NCI-H2227 treated with DMSO at 0.1 percent for 48 hours (cell line): ENCODE results near the gene RANGRF.
"Not testable (repeated sequence)": the region's sequence is repeated elsewhere in the genome, so short reads cannot be mapped to it uniquely, and the experiment has no call there.

Experiments used
- DNase-seq: peaks from one replicate; lab custom pipeline; 2025; lab: John Stamatoyannopoulos, UW

The RANGRF gene

GRCh38 chr17:8288336-8289102 is at the start of gene RANGRF:
Gene RANGRF (plus strand): TSS chr17:8288670. CDS start chr17:8288789, 119 bp downstream.
- peak; percentile 59 for DNase-seq

GRCh38 chr17:8243827-8244226 is 44.6 kb upstream of the RANGRF start:
- no peak for DNase-seq

GRCh38 chr17:8244768-8245167 is 43.7 kb upstream of the RANGRF start:
- DNase-seq, result no peak

- peak; percentile 80 for DNase-seq
Measured at GRCh38 chr17:8248751-8249607, 39.5 kb upstream of the RANGRF start, which contains the start of gene PFAS. Gene PFAS (plus strand): TSS chr17:8249289. CDS start chr17:8253938, 4,649 bp downstream.

GRCh38 chr17:8249621-8250500 is 38.6 kb upstream of the RANGRF start:
- DNase-seq, result no peak

GRCh38 chr17:8251411-8251810 is 37.1 kb upstream of the RANGRF start:
- not testable (repeated sequence) for DNase-seq

GRCh38 chr17:8253801-8254200 is 34.7 kb upstream of the RANGRF start:
- peak; percentile 4 for DNase-seq

- no peak for DNase-seq
Measured at GRCh38 chr17:8254881-8255280, 33.6 kb upstream of the RANGRF start.

GRCh38 chr17:8255499-8255898 is 33.0 kb upstream of the RANGRF start:
- no peak for DNase-seq

- no peak for DNase-seq
Measured at GRCh38 chr17:8256291-8256690, 32.2 kb upstream of the RANGRF start.

GRCh38 chr17:8256691-8257090 is 31.8 kb upstream of the RANGRF start:
- no peak for DNase-seq

GRCh38 chr17:8257801-8258200 is 30.7 kb upstream of the RANGRF start:
- no peak for DNase-seq

- no peak for DNase-seq
Measured at GRCh38 chr17:8264320-8264719, 24.1 kb upstream of the RANGRF start.

- DNase-seq, result no peak
Measured at GRCh38 chr17:8264836-8265542, 23.5 kb upstream of the RANGRF start.

GRCh38 chr17:8266648-8267479 is 21.6 kb upstream of the RANGRF start:
- no peak for DNase-seq

GRCh38 chr17:8267480-8268147 is 20.9 kb upstream of the RANGRF start:
- DNase-seq, result no peak

- DNase-seq, result no peak
Measured at GRCh38 chr17:8268550-8269298, 19.7 kb upstream of the RANGRF start.

- DNase-seq, result no peak
Measured at GRCh38 chr17:8272421-8272820, 16.0 kb upstream of the RANGRF start.

- no peak for DNase-seq
Measured at GRCh38 chr17:8273884-8274444, 14.5 kb upstream of the RANGRF start.
